NCI-H1105 (cell line): ENCODE data around the gene NFIB.
A peak's percentile ranks its signal among the peaks of the same experiment; 100 is the strongest.

Experiments
- DNase-seq: peaks from one replicate; lab custom pipeline; 2025; lab: John Stamatoyannopoulos, UW

Gene NFIB

DNA sequence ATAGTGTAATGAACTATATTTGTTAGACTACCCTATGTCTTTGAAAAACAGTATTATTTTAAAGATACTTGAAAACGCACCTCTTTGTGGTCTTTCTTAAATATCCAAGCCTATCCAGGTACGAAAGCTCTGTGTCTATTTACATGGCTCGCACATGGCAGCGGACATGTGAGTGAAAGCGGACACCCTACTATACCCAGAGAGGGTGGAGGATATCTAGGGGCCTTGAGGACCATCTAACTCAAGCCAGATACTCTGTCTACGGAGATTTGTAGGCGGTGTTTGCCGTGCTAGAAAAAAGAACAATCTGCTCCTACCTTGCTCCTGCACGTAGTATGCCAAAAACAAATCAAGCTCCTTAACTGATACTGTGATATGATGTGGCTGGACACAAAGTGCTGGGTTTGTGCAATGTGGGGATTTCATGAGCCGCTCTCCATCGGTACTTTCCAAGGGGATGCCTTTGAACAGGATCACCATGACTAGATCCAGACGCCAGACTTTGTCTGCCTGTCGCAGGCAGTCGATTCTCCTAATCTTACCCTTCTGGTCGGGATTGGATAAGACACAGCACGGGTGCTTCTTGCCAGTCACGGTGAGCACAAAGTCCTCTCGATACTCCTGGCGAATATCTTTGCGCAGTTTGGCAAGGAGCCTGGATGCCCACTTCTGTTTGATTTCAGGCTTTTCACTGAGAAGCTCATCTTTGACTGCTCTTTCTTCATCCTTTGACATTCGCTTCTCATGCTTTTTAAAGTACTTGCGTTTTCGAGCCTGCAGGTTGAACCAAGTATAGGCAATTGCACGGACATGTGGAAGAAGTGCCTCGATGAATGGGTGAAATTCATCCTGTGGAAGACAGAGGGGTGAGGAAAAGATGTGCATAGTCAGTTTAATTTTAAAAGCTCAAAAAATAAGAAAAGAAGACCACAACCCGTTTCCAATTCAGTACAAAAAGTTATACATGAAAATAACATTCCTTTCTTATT, 7.0 kb downstream of the NFIB start:
- peak; percentile 66 for DNase-seq

DNA sequence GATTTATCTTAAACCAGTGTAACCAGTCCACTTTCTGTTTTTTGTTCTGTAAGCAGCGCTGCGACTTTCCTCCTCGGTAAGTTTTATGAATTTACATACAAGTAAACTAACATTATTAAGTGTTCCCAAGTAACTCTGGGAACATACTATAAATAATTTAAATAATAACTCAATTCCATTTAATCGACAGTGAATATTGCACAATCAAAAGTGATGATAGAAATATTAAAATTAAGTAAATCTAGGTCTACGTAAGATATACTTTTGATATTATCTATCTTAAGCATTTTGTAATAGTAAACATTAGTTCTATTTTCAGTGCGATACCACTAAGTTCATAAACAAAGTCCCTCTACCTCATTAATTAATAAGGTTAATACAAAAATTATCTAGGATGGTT, 7.8 kb downstream of the NFIB start:
- DNase-seq = no peak

DNA sequence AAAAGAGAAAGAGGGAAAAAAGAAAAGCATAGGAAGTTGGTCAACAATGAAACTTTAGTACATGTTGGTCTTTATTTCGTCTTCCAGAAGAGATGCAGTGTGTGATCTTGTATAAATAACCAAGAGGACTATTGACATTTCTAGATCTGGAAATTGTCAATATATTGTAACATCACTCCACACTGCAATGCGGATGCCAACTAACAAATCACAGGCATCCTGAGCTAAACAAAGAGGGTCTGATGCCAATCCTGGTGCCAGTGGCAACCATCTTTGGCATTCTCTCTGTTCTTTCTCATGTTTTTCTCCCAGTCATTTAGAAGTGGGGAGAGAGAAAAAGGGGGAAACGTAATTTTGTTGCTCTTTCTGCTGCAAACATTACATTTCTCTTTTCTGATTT, 9.7 kb downstream of the NFIB start:
- peak; percentile 78 for DNase-seq

DNA sequence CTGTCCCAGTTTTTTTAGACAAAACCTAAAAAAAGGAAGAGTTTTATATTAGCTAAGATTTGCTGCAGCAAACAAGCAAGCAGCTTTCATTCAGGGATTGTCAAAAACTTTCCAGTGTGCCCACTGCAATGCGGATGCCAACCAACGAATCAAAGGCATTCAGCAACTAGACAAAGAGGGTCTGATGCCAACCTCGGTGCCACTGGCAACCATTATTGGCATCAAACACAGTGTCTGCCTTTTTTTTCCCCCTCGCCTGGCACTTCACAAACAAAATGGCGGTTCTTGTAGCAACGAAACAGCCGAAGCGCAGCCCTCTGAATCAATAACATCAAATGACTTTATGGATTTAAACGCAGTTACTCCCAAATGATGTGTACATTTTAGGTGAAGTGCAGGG, 10.4 kb downstream of the NFIB start:
- DNase-seq = peak; percentile 93

DNA sequence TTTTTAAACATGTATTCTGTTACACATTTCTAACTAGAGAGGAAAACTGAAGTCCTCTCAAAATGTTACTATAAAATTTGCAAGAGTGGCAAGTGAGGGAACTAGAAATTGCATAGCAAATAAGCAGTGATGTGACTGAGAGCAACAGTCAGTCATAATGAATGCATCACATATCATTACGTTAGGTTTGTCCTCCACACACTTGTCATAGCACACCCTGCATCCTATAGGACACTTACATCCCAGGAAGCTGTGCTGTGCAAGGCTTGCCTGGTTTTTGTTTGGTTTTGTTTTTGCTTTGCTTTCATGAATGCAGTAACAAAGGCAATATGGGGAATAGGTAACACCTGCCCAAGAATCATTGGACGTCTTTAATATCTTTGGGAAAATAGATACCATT, 10.8 kb downstream of the NFIB start:
- peak; percentile 58 for DNase-seq

DNA sequence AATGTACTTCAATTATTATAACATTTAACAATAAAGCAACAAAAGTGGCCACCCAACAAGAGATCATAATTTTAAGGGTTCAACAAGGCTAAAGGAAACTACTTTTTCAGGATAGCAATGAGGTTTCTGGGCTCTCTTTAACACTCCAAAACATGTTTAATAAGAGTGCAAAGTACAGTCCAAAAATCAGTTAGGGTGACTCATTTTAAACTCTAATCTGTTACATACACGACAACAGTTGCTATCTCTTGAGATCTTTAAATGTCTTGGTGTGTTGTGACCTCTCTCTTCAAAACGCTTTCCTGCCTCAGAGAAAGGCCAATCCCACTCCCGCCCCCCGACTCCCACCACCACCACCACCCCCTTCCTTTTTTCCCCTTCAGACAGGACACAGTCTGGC, 11.5 kb downstream of the NFIB start:
- no peak for DNase-seq

DNA sequence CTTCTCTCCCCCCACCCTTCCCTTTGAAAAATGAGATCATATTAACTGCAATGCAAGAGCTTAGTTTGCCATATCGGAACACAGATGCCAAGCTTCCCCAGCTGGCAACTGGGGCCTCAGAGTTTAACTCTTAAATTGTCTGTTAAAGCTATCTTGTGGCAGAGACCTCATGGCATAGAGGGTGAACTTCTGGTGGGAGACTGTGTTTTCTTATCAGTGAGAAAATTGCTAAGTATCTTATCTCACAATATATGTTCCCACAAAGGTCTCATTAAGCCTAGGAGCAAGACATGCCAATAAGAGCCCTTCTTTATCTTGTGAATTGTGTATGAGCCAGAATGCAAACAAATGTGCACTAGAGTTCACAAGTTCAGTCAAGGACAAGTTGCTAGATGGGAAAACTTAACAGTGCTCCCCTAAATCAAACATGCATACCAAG, 12.3 kb downstream of the NFIB start:
- DNase-seq = no peak

DNA sequence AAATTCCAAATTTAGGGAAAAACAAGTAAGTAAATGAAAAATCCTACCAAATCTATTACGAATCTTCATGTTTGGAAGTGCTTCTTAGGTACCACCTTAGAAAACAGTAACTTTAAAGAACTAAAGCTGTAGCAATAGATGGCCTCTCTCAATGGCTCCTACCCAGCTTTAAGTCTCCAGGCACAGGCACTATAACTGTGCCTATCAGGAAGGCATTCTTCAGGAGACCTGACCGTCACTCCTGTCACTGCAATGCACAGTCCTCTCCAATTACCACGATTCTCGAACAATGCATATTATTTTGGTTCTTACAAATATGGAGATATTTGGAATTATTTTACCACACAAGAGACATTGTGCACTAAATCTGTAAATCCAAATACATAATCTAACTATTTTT, 12.9 kb downstream of the NFIB start:
- no peak for DNase-seq

DNA sequence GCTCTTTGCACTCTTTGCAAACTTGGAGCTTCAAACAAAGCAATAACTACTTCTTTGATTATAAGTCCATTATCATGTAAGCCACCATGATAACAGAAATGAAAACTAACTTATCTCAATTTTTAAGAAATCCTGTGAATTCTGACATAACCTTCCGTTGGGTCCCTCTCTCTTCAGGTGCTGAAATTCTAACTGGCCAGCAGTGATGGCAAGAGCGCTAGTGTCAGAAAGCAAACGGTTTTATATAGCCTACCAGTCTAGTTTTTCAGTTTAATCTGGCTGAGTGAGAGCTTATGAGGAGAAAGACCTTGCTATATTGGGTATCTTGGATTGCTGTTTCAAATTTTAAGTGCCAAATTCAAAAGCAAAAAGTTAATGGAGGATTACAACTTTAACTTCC, 13.4 kb downstream of the NFIB start:
- no peak for DNase-seq

DNA sequence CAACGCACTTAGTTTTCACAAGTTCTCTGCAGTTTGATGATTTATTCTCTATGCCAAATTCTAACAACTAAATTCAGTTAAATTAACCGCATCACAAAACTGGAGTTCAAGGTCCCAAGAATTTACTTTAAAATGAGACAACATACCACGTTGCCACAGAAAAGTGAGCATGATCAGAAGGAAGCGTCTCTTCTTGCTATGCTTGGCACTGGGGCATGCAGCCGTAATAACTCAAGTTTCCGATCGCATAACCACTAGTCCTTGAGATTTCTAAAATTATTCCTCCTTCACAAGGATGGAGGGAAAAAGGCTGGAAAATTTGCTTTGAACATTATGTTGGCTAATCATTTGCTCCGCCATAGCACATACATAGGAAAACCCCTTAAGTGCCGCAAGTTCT, 13.9 kb downstream of the NFIB start:
- DNase-seq = no peak

DNA sequence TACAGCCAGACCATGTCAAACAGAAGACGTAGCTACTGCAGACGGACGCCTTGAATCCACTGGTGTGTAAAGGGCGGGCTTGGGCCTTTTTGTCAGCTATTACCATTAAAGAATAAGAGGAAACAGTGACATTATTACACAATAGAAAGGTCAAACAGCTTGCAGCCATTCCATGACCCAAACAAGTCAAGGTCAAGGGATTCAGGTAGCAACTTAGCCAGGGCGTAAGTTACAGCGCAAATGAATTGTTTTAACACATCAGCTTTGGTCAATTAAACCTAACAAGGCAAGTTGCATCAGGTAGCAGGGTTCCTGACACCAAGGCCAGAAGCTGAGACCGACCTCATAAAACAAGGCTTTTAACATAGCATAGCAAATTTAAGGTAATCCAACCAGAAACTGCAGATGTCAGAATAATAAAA, 15.3 kb downstream of the NFIB start:
- no peak for DNase-seq

DNA sequence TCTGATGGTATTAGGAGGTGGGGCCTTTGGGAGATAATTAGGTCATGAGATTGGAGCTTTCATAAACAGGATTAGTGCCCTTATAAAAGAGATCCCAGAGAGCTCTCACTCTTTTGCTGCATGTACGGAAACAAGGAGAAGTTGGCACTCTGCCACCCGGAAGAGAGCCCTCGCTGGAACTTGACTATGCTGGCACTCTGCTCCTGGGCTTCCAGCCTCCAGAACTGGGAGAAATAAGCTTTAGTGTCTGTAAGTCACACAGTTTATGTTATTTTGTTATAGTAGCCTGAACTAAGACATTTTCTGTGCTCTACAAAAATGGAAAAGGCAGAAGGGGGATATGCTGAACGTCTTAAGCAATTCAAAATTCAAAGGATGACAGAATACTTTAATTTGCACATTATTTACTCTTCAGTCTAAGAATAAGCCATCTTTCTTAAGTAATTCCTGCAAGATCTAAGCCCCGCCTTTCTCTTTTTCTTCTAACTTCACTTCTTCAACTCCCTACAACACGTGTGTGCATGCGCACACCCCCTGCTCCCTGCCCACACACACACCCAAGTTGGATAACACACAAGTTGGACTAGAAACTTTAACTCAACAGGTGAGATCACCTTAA, 17.3 kb downstream of the NFIB start:
- DNase-seq = no peak

DNA sequence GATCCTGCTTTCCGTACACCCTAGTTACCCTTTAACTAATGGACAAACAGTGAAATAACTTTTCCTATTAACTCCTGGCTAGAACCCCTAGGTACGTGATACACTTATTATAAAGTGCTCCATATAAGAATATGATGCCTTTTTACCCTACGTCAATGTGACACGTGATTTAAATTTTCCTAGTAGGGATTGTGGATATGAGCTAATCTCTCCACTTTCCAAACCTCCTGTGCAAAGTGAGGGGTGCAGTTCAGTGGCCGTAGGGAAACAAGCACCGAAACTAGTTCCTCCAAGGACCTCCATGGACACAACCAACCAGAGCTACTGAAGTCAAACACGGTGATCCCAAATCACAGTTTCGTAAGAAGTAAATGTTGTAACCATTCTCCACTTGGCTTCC, 19.3 kb downstream of the NFIB start:
- DNase-seq = no peak

DNA sequence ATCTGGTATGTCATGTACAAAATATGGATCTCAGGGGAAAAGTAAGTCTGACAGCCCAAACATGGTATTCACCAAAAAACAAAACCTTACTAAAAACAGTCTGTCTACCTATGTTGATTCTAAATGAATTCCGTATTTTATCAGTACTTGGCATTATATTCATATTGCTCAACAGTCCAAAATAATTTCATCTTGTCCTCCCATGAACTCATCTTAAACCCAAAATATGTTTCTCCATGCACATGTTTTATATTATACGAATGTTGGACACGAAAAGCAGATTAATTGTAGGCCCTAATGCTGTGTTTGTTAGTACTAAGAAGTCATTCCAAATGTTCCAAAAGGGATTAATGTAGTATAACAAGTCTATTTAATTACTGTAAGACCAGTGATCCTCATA, 20.1 kb downstream of the NFIB start:
- DNase-seq = no peak

DNA sequence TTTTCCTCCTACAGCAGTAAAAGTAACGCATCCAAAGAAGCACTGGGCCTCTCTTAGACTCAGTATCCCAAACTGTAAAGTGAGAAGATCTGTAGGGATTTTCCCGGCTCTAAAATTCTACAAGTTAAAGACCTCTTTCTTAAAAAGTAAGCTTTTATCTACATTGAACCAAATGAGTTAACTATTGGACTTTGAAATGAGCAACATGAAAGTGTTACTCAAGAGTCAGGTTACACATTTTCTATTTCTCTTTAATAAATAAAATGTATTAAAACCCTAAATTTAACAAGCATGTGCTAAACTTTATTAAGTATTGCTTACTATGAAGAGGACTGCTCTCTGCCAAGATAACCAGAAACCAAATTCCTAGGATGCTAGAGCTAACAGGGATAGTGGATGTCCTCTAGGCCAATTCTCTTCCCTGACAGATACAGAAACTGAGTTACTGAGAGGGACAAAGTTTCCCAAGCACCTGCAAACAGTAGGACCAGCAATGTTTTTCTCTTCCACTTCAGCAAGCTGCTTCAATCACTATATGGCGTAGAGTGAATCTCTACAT, 21.7 kb downstream of the NFIB start:
- DNase-seq = no peak

DNA sequence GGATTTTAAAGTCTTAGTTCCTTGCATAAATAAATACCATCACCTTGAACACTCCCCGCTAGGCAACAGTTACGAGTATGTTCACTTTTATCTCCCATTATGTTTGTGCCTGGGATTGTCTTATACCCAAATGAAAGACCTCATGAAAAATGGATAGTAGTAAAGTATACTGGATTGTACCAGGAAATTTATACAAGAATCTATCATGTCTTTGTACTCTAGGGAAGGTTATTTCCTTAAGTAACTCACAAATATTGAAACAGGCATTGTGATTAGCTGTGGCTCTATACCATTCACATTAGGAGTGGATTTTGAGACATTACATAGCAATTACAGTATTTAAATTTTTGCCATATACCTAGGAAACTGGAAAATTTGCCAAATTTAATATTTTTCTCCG, 24.0 kb downstream of the NFIB start:
- no peak for DNase-seq

DNA sequence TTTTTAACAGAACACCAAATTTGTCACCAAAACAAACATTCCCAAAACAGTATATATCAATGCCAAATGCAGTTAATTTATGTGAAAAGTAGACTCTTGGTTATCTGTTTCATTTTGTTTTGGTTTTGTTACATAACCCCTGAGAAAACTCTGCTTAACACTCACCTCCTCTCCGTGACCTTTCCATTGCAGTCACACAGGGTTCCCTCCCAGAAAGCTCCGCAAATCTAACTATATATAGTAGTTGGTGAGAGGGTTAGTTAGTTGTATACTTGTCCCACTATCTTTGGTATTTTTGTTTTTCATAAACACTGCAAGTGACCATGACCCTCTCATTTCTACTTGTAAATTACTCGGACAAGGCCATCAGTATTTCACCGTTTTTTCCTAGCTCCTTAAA, 25.5 kb downstream of the NFIB start:
- no peak for DNase-seq

DNA sequence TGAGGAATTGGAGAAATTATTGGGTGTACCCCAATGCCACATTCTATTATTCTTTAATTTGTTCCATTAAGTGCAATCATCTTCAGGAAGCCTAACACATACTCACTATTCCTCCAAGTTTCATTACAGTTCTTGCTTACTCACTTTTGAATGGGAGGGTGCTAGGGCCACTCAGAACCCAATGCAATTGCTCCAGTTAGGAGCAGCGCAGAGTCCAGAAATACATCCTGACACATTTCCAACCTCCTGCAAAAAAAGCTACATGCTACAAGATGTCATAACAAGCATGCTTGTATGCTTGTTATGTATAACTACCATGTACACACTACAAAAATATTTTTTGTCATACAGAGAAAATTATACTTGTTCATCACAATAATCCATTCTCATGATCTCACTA, 27.8 kb downstream of the NFIB start:
- no peak for DNase-seq

DNA sequence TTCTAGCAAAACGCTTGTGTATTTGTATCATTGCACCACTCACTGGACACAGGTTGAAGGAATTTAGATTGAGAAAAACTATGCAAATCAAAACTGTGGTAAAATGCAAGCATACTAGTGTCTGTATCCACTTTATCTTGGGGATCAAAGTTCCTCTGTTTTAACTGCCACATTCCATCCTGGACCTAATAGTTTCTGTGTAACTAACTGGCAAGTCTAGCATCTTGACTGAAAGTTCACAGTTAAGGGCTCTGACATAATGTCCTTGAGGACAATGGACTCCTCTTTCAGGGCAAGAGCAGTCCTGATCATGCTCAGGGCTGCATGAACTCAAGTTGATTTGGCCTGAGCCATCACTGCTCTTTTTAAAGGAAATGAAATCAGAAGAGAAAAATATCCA, 30.7 kb downstream of the NFIB start:
- no peak for DNase-seq

DNA sequence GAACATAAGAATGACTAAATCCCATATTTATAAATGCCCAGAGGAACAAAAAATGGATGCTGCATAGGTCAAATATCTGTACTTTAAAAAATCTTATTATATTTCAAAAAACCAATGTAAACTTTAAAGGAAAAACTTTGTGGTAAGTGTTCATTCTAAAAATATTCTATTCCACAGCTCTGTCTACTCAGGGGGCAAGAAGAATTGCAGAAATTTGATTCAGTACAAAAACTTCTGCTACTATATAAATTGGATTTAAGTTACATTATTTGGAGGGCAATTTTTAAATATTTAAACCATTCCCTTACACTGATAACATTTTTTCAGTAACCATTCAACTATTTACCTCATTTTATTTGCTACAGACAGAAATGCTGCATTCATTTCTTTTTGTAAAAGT, 32.1 kb downstream of the NFIB start:
- DNase-seq = no peak

DNA sequence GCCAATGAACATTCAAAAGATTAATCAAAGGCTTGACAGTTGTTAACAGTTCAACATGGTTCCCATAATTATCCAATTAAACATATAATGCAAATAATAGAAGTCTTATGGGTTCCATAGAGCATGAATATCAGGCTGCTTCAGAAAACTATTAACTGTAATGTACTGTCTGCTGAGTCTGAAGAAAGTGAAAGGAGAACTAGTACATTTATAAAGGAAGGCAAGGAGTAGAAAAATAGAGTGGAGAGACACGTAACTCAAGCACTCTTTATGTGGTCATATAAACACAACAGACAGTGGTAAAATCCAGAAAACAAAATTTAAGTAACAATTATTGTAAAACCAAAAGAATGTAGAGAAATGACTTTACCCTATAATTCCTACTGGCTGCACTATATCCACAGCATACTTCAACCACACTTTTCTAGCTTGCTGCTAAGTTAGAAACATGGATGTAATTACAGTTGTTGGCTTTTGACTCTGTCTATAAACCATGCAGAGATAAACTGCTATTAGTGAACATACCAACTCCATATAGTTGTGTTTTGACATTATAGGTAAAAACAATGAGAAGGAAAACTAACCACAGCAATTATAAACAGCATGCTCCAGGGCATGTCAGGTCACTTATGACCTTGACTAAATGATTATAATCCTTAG, 32.7 kb downstream of the NFIB start:
- peak; percentile 13 for DNase-seq

DNA sequence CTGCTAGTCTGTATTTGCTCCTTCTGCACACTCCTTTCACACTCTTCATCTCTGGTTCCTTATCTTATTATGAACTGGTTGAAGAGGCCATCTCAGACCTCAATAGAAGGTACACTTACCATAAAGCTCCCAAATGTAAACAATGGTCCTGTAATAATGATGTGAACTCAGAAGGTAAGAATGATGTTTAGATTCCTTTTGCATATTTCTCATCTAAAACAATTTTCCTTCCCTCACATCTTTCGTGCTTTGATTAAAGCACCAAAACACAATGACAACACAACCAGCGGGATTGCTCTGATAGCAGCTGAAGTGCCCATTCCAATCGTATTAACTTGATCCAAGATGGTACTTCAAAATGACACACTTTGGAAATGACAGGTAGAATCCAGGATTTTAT, 34.3 kb downstream of the NFIB start:
- no peak for DNase-seq

DNA sequence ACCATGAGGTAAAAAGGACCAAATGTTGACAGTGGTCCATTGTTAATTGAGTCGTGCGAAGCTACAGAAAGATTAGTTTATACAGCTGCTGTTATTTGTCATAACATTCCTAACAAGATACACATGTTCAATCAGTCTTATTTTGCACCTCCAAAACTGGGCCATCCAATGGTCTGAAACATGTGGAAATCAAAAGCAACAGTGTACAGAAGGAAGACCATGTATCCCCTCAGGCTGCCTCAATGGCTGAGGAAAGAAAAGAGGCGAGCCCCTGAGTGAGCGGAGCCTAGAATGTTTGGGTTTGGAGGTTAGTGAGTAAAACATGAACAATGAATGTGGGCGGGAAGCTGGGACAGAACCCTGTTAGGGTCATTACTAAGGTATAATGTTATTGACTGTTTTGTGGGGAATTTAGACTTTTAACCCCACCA, 35.6 kb downstream of the NFIB start:
- no peak for DNase-seq
